ENCODE measurements around the gene TEKT3.

DNA sequence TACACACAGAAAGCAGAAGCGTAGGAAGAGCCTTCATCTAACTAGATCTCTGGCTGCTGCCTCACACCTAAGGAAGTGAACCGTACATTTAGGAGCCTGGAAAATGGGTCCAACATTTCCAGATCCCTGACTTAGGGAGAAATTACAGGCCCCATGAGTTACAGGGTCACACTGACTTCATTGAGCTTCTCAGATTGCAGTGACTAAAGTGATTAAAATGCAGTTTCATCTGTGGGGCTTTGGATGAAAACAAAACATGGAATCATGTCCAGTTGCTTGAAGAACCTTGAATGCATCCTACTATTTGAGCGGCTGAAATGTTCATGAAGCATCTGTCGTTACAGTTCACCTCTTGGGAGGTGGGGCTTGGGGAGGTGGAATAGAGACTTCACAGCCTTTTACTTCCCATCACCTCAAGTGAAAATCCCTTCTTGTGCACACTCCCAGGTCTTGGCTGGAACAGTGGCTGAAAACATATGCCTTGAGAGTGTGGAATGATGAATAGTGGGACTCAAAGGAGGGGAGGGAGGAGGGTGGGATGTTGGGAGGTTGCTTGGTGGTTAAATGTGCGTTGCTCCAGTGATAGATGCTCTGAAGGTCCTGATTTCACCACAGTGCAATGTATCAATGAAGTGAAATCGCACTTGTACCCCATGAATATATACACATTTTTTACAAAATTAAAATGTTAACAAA lies 19.7 kb downstream of the TEKT3 start:
- TF ChIP-seq TAF1 (IDR thresholded peaks at IDR 0.05; ENCODE audit: low read depth) (no peak), EP300 (IDR thresholded peaks at IDR 0.05; ENCODE audit: borderline replicate concordance) (no peak), CEBPB (IDR thresholded peaks at IDR 0.05) (no peak)
- TF ChIP-seq, protein P1, sequence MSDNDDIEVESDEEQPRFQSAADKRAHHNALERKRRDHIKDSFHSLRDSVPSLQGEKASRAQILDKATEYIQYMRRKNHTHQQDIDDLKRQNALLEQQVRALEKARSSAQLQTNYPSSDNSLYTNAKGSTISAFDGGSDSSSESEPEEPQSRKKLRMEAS (IDR thresholded peaks at IDR 0.05), result no peak

Measured in Ishikawa (cell line).